A549 (cell line): ENCODE results near the gene CHCHD6. TPM values are rescaled to one million over a fixed set of nuclear protein-coding genes. Genes with fewer than 3 reads are reported as not detected.

ENCODE experiments used
- ATAC-seq, 2 experiments: fragments of 200-7000 bp in 1 of 2; fragments of >200 bp in 1 of 2; cut with Nextera tagmentation in 1 of 2; cut with Tn5 transposase in 1 of 2; 3 replicates each; pipeline versions ENCODE4 v1.8.0 to v1.9.1; 2018 to 2020; ENCODE audit warnings: mild to moderate bottlenecking in 1 of 2, moderate library complexity in 1 of 2
- CTCF ChIA-PET: fragments of 300-600 bp; sonication (Branson Sonifier 250); formaldehyde crosslinking; extraction: SDS; loops from one replicate; lab custom pipeline; 2021; ENCODE audit warnings: antibody characterized with exemption, inconsistent platforms; lab: Yijun Ruan, JAX
- POLR2A ChIA-PET: fragments of 350-600 bp; formaldehyde crosslinking; extraction: SDS; loops from one replicate; lab custom pipeline; 2021; ENCODE audit warnings: antibody characterized with exemption, inconsistent platforms; lab: Yijun Ruan, JAX
- DNase-seq, 2 experiments: peaks; one replicate each; pipeline versions ENCODE4 v3.0.0 to v3.0.0-alpha.2; 2011 to 2016; ENCODE audit warnings: low read depth in 1 of 2, low spot score in 1 of 2
- FAIRE-seq: peaks from 2 replicates; lab custom pipeline; 2011; peaks lifted over from hg19 to GRCh38; lab: Jason Lieb, UNC
- H3K27ac ChIP-seq, 2 experiments: fragments of >200 bp; sonication (Bioruptor Twin); formaldehyde crosslinking; 3 replicates each; pipeline ENCODE4 v1.5.1; 2016 to 2017
- H3K4me1 ChIP-seq: fragments of >200 bp; sonication (Bioruptor Twin); formaldehyde crosslinking; 3 replicates; pipeline ENCODE4 v1.6.1; 2016
- H3K4me2 ChIP-seq: fragments of >200 bp; sonication (Bioruptor Twin); formaldehyde crosslinking; 3 replicates; pipeline ENCODE4 v1.6.1; 2016
- H3K4me3 ChIP-seq: fragments of >200 bp; sonication (Bioruptor Twin); formaldehyde crosslinking; 3 replicates; pipeline ENCODE4 v1.5.1; 2016
- H3K9me3 ChIP-seq: fragments of >200 bp; sonication (Bioruptor Twin); formaldehyde crosslinking; 3 replicates; pipeline ENCODE4 v1.6.1; 2016
- BCL3 ChIP-seq: fragments of >200 bp; sonication (Bioruptor Twin); formaldehyde crosslinking; IDR thresholded peaks from 3 replicates; pipeline ENCODE4 v1.6.1; 2016
- BHLHE40 ChIP-seq: IDR thresholded peaks from 2 replicates; pipeline ENCODE4 v1.6.1; 2012; ENCODE audit warnings: low read depth, low read length, inconsistent platforms
- EHMT2 ChIP-seq: fragments of 200-600 bp; sonication (generic); IDR thresholded peaks from 2 replicates; pipeline ENCODE4 v1.6.1; 2016; ENCODE audit warnings: antibody characterized with exemption, low read depth, mild to moderate bottlenecking, moderate library complexity
- ESRRA ChIP-seq: fragments of 150-350 bp; IDR thresholded peaks from 2 replicates; pipeline ENCODE4 v1.6.1; 2014; ENCODE audit warnings: mild to moderate bottlenecking, low read length, borderline replicate concordance
- FOSB ChIP-seq: fragments of 250-450 bp; sonication (Bioruptor Pico); IDR thresholded peaks from 2 replicates; pipeline ENCODE4 v1.5.0; 2020; ENCODE audit warnings: mild to moderate bottlenecking, moderate library complexity
- FOSL2 ChIP-seq, 2 experiments: fragments of 450-650 bp in 1 of 2; fragments of >200 bp in 1 of 2; sonication (Bioruptor Twin) in 1 of 2; formaldehyde crosslinking; IDR thresholded peaks; 2 replicates each; pipeline versions ENCODE4 v1.5.0 to v1.6.1; 2016 to 2020; ENCODE audit warnings: mild to moderate bottlenecking in 1 of 2, moderate library complexity in 1 of 2
- FOXS1 ChIP-seq: fragments of 250-450 bp; sonication (Bioruptor Pico); IDR thresholded peaks from 2 replicates; pipeline ENCODE4 v1.5.0; 2020; ENCODE audit warnings: mild to moderate bottlenecking, moderate library complexity
- HOXA7 ChIP-seq: fragments of 250-450 bp; sonication (Bioruptor Pico); IDR thresholded peaks from 2 replicates; pipeline ENCODE4 v1.5.0; 2020; ENCODE audit warnings: mild to moderate bottlenecking, moderate library complexity
- HOXB5 ChIP-seq: fragments of 250-450 bp; sonication (Bioruptor Pico); IDR thresholded peaks from 2 replicates; pipeline ENCODE4 v1.5.0; 2020; ENCODE audit warnings: mild to moderate bottlenecking, moderate library complexity
- KDM1A ChIP-seq: fragments of 200-600 bp; sonication (generic); IDR thresholded peaks from 2 replicates; pipeline ENCODE4 v1.6.1; 2016; ENCODE audit warnings: low read depth, mild to moderate bottlenecking
- KDM5A ChIP-seq: fragments of 200-600 bp; sonication (generic); IDR thresholded peaks from 2 replicates; pipeline ENCODE4 v1.6.1; 2016; ENCODE audit warnings: antibody characterized with exemption, mild to moderate bottlenecking
- MAZ ChIP-seq: fragments of 150-350 bp; IDR thresholded peaks from 2 replicates; pipeline ENCODE4 v1.6.1; 2014; ENCODE audit warnings: antibody characterized with exemption, low read depth, low read length, borderline replicate concordance
- MYC ChIP-seq: IDR thresholded peaks from 2 replicates; pipeline ENCODE4 v1.6.1; 2012; ENCODE audit warnings: mild to moderate bottlenecking, inconsistent platforms, low read length, improper control_type of control experiment, borderline replicate concordance
- NFE2L2 ChIP-seq: fragments of 150-350 bp; conservative IDR thresholded peaks from 2 replicates; pipeline ENCODE4 v1.6.1; 2014; ENCODE audit warnings: low read length
- NPAS2 ChIP-seq: fragments of 250-450 bp; sonication (Bioruptor Pico); IDR thresholded peaks from 2 replicates; pipeline ENCODE4 v1.8.0; 2022; ENCODE audit warnings: mild to moderate bottlenecking, moderate library complexity, borderline replicate concordance
- PHF8 ChIP-seq: fragments of 200-600 bp; sonication (generic); IDR thresholded peaks from 2 replicates; pipeline ENCODE4 v1.6.1; 2016; ENCODE audit warnings: low read depth, mild to moderate bottlenecking, antibody characterized with exemption, moderate library complexity, borderline replicate concordance
- POLR2A ChIP-seq: IDR thresholded peaks from 2 replicates; pipeline ENCODE4 v1.6.1; 2012; ENCODE audit warnings: mild to moderate bottlenecking, low read length
- POLR2AphosphoS2 ChIP-seq: conservative IDR thresholded peaks from 2 replicates; pipeline ENCODE4 v1.6.1; 2012; ENCODE audit warnings: low read length, improper control_type of control experiment, inconsistent platforms
- RARB ChIP-seq: fragments of 250-450 bp; sonication (Bioruptor Pico); IDR thresholded peaks from 2 replicates; pipeline ENCODE4 v1.8.0; 2021; ENCODE audit warnings: mild to moderate bottlenecking, moderate library complexity
- RCOR1 ChIP-seq: fragments of 150-350 bp; IDR thresholded peaks from 2 replicates; pipeline ENCODE4 v1.6.1; 2014; ENCODE audit warnings: antibody characterized with exemption, low read length, low read depth
- SMC3 ChIP-seq: fragments of >200 bp; sonication (Bioruptor Twin); formaldehyde crosslinking; IDR thresholded peaks from 3 replicates; pipeline ENCODE4 v1.6.1; 2018; ENCODE audit warnings: inconsistent platforms
- TP53 ChIP-seq: fragments of 250-450 bp; sonication (Bioruptor Pico); IDR thresholded peaks from 2 replicates; pipeline ENCODE4 v1.5.0; 2021; ENCODE audit warnings: mild to moderate bottlenecking, moderate library complexity
- ZNF302 ChIP-seq: fragments of 250-450 bp; sonication (Bioruptor Pico); IDR thresholded peaks from 2 replicates; pipeline ENCODE4 v1.9.0; 2021; ENCODE audit warnings: inconsistent platforms, mild to moderate bottlenecking, moderate library complexity
- WGBS: methylation state at CpG from one replicate; pipeline ENCODE4 v1.1.6; 2017; ENCODE audit errors: missing lambda C conversion rate; 5-methylcytosine and 5-hydroxymethylcytosine counted together
- polyA plus RNA-seq, 4 experiments: library from polyadenylated mRNA; depleted of rRNA in 3 of 4; stranded (reverse); fragments of >200 nt; fragmentation: RNase III in 1 of 4; extraction: RNeasy Plus Mini Kit Qiagen cat#74134 plus additional on column Dnase treatment in 1 of 4; gene quantifications; 2 replicates in 3 of 4; 3 replicates in 1 of 4; pipeline ENCODE4 v1.2.3, GENCODE V29; 2011 to 2017
- TF ChIP-seq, protein P1 (sequence below): fragments of >200 bp; sonication (Bioruptor Twin); formaldehyde crosslinking; IDR thresholded peaks from 3 replicates; pipeline ENCODE4 v1.5.1; 2016
- TF ChIP-seq, protein P2 (sequence below): fragments of 250-450 bp; sonication (Bioruptor Pico); IDR thresholded peaks from 2 replicates; pipeline ENCODE4 v1.5.0; 2020; ENCODE audit warnings: low read depth, mild to moderate bottlenecking, moderate library complexity
- TF ChIP-seq, protein P3 (sequence below): IDR thresholded peaks from 2 replicates; pipeline ENCODE4 v1.6.1; 2012
- TF ChIP-seq, protein P4 (sequence below): fragments of >200 bp; sonication (Bioruptor Twin); formaldehyde crosslinking; IDR thresholded peaks from 2 replicates; pipeline ENCODE4 v1.6.1; 2016
- TF ChIP-seq, protein P5 (sequence below): IDR thresholded peaks from 2 replicates; pipeline ENCODE4 v1.6.1; 2012

CHCHD6 gene
- polyA plus RNA-seq, 2 of the 4 experiments (the other 2 are of a cell fraction), result 15.0 to 18.1 TPM

GRCh38 chr3:126734106-126734723 lies 30.2 kb downstream of the CHCHD6 start:
- no peak for FAIRE-seq
- 67% methylated on average over 5 of the region's 5 CpGs for WGBS
- CTCF ChIA-PET, result no interaction called here
- no peak overlapping the region for H3K4me2 ChIP-seq
- no peak overlapping the region for H3K27ac ChIP-seq
- ATAC-seq, result no peak
- H3K4me3 ChIP-seq, result no peak overlapping the region
- TF ChIP-seq FOSB (no peak), ESRRA (no peak), MYC (no peak), PHF8 (no peak)
- no peaks in the 10 kb centered on the region for H3K4me1 ChIP-seq
- DNase-seq, result no peak
- no peaks in the 10 kb centered on the region for H3K9me3 ChIP-seq
- POLR2A ChIA-PET, result no interaction called here

GRCh38 chr3:126737527-126737926 lies 33.5 kb downstream of the CHCHD6 start:
- H3K9me3 ChIP-seq, result 0 out of 3 replicates have a peak, but pooled peaks cover 7% of the 10 kb centered on the region
- DNase-seq (no peak), FAIRE-seq (no peak), ATAC-seq (no peak)
- TF ChIP-seq, protein P1, sequence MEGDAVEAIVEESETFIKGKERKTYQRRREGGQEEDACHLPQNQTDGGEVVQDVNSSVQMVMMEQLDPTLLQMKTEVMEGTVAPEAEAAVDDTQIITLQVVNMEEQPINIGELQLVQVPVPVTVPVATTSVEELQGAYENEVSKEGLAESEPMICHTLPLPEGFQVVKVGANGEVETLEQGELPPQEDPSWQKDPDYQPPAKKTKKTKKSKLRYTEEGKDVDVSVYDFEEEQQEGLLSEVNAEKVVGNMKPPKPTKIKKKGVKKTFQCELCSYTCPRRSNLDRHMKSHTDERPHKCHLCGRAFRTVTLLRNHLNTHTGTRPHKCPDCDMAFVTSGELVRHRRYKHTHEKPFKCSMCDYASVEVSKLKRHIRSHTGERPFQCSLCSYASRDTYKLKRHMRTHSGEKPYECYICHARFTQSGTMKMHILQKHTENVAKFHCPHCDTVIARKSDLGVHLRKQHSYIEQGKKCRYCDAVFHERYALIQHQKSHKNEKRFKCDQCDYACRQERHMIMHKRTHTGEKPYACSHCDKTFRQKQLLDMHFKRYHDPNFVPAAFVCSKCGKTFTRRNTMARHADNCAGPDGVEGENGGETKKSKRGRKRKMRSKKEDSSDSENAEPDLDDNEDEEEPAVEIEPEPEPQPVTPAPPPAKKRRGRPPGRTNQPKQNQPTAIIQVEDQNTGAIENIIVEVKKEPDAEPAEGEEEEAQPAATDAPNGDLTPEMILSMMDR, result no peak
- TF ChIP-seq HOXA7 (CRISPR knock-in tag) (no peak), SMC3 (no peak), EHMT2 (no peak), NFE2L2 (no peak), FOSL2 (IDR thresholded peaks at IDR 0.05) (no peak), FOSL2 (CRISPR knock-in tag; IDR thresholded peaks at IDR 0.05) (no peak), POLR2A (no peak), TP53 (CRISPR knock-in tag) (no peak), NPAS2 (no peak), RCOR1 (no peak), POLR2AphosphoS2 (no peak), FOXS1 (CRISPR knock-in tag) (no peak), MAZ (no peak)
- TF ChIP-seq, protein P2, sequence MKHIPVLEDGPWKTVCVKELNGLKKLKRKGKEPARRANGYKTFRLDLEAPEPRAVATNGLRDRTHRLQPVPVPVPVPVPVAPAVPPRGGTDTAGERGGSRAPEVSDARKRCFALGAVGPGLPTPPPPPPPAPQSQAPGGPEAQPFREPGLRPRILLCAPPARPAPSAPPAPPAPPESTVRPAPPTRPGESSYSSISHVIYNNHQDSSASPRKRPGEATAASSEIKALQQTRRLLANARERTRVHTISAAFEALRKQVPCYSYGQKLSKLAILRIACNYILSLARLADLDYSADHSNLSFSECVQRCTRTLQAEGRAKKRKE, result no peak
- TF ChIP-seq, protein P3, sequence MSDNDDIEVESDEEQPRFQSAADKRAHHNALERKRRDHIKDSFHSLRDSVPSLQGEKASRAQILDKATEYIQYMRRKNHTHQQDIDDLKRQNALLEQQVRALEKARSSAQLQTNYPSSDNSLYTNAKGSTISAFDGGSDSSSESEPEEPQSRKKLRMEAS, result no peak
- TF ChIP-seq, protein P4, sequence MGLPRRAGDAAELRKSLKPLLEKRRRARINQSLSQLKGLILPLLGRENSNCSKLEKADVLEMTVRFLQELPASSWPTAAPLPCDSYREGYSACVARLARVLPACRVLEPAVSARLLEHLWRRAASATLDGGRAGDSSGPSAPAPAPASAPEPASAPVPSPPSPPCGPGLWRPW, result no peak
- no peak overlapping the region for H3K27ac ChIP-seq
- WGBS, result 97% methylated on average over 7 of the region's 7 CpGs
- POLR2A ChIA-PET, result no interaction called here
- no peak overlapping the region for H3K4me2 ChIP-seq
- no peak overlapping the region for H3K4me3 ChIP-seq
- no peaks in the 10 kb centered on the region for H3K4me1 ChIP-seq
- CTCF ChIA-PET, result interaction anchor here (1.0 to 1.4 kb wide), 3 partner anchors 11 to 15 kb away, joined by 3 to 4 read pairs (median 3); no protein-coding TSS in a partner anchor

- Histone ChIP-seq H3K4me1 (peaks cover 19% of the 10 kb centered on the region), H3K4me2 (no peak overlapping the region)
- POLR2A ChIA-PET, result no interaction called here
- no peak for TF ChIP-seq RARB
- TF ChIP-seq MAZ, result no peak
- no peak for TF ChIP-seq EHMT2
- no peak for TF ChIP-seq KDM5A
- TF ChIP-seq BHLHE40, result no peak
- no peak for TF ChIP-seq POLR2AphosphoS2
- no peak for TF ChIP-seq MYC
- TF ChIP-seq, protein P5, sequence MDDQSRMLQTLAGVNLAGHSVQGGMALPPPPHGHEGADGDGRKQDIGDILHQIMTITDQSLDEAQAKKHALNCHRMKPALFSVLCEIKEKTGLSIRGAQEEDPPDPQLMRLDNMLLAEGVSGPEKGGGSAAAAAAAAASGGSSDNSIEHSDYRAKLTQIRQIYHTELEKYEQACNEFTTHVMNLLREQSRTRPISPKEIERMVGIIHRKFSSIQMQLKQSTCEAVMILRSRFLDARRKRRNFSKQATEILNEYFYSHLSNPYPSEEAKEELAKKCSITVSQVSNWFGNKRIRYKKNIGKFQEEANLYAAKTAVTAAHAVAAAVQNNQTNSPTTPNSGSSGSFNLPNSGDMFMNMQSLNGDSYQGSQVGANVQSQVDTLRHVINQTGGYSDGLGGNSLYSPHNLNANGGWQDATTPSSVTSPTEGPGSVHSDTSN, result no peak
- no peak for TF ChIP-seq HOXB5 (CRISPR knock-in tag)
- TF ChIP-seq ZNF302 (CRISPR knock-in tag), result no peak
- TF ChIP-seq, protein P2, result no peak
- TF ChIP-seq BCL3, result no peak
- TF ChIP-seq KDM1A, result no peak
Measured at GRCh38 chr3:126742057-126742456, 38.0 kb downstream of the CHCHD6 start.

More at GRCh38 chr3:126742057-126742456, 38.0 kb downstream of the CHCHD6 start:
- no peak for FAIRE-seq
- Histone ChIP-seq H3K9me3 (0 out of 3 replicates have a peak, but pooled peaks cover 7% of the 10 kb centered on the region), H3K27ac (no peak overlapping the region), H3K4me3 (no peak overlapping the region)
- DNase-seq, result no peak
- 91% methylated on average over 4 of the region's 5 CpGs for WGBS
- ATAC-seq, result no peak
- CTCF ChIA-PET, result interaction anchor here (4.2 kb wide), 1 partner anchor 10 kb away, joined by 17 read pairs; no protein-coding TSS in a partner anchor
